ENCODE data around the gene MCF2L2. TPM values are rescaled to one million over a fixed set of nuclear protein-coding genes. Genes with fewer than 3 reads are reported as not detected.

MCF2L2 gene
- total and polyA plus RNA-seq, 7 donors = 0.99 to 5.0 (median 4.0) TPM; not detected in 1

DNA sequence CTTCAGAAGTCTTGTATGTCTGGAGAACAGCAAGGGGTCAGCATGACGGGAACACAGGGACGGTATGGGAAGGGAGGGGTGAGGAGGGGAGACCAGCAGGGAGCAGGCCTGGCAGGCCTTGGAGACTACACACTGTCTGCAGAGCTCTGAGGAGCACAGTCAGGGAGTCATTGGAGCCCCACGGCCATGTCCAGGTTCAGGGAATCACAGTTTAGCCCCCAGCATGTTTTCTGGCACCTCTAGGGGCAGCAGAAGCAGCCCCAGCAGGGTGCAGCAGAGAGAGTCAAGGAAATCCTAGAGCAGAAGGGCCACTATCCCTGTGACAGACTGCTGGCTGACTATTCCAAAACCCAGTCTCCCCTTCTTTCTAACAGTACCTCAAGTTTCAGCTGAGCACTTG lies 269.1 kb downstream of the MCF2L2 start:
- DNase-seq = no peak
- H3K4me1 ChIP-seq = peaks cover 0 to 13% (median 10%) of the 10 kb centered on the region in 4 donors
- H3K9me3 ChIP-seq = no peaks in the 10 kb centered on the region
- WGBS, 2 donors = 81 to 86% methylated on average over 3 of the region's 3 CpGs
- peaks cover 6 to 28% (median 7%) of the 10 kb centered on the region in 3 donors for H3K27me3 ChIP-seq
- no peak overlapping the region for H3K27ac ChIP-seq
- TF ChIP-seq EP300 (IDR thresholded peaks at IDR 0.05) (no peak), POLR2A (IDR thresholded peaks at IDR 0.05) (no peak), CTCF (IDR thresholded peaks at IDR 0.05) (no peak), POLR2AphosphoS5 (IDR thresholded peaks at IDR 0.05) (no peak)
- intact Hi-C loops (cut with DNase I) = no loop called here
- no peak overlapping the region for H3K4me3 ChIP-seq
- no peaks in the 10 kb centered on the region for H3K36me3 ChIP-seq

DNA sequence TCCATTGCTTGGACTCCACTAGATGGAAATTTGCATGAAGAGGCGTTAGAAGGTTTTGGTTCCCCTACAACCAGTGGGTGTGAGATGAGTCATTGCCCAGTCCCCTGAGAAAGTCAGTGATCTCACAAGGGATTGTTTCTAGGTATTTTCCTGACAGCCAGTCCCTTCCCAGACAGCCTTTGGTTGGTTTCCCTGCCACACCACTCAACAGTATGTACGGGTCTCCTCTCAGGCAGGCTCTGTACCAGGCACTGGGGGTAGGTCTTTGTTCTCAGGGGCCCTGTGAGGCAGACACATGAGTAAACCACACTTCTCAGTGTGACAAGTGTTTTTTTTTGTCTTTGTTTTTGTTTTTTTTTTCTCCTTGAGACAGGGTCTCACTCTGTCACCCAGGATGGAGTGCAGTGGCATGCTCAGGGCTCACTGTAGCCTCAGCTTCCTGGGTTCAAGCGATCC lies 269.8 kb downstream of the MCF2L2 start:
- no peak for TF ChIP-seq EP300 (IDR thresholded peaks at IDR 0.05)
- TF ChIP-seq POLR2A (IDR thresholded peaks at IDR 0.05) = no peak
- TF ChIP-seq CTCF (IDR thresholded peaks at IDR 0.05) = no peak
- no peak for TF ChIP-seq POLR2AphosphoS5 (IDR thresholded peaks at IDR 0.05)
- Histone ChIP-seq H3K4me1 (peaks cover 0 to 13% (median 10%) of the 10 kb centered on the region in 4 donors), H3K27me3 (peaks cover 4 to 23% (median 6%) of the 10 kb centered on the region in 3 donors), H3K36me3 (no peaks in the 10 kb centered on the region), H3K9me3 (no peaks in the 10 kb centered on the region), H3K4me3 (no peak overlapping the region), H3K27ac (no peak overlapping the region)
- intact Hi-C loops (cut with DNase I) = no loop called here
- WGBS, 2 donors = 69 to 84% methylated on average over 3 of the region's 3 CpGs
- DNase-seq = no peak

DNA sequence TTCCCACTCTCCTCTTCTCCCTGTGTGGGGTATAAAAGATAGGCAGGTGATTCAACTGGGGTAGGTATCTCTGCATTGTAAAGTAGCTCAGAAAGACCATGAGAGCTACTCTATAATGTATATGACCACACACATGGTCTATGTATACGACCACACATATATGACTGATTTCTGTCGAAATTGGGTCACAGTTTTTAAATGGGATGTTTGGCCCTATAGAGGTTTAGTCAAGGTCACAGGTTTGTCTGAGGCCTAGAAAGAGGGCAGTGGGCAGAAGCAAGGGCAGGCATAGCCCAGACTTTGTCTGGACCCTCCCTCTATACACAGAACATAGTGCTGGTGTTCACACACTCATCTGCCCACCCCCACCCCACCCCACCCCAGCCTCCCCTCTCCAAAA lies 270.3 kb downstream of the MCF2L2 start:
- Histone ChIP-seq H3K9me3 (no peaks in the 10 kb centered on the region), H3K4me1 (peaks cover 0 to 13% (median 10%) of the 10 kb centered on the region in 4 donors), H3K27me3 (peaks cover 0 to 18% (median 6%) of the 10 kb centered on the region in 3 donors), H3K36me3 (no peaks in the 10 kb centered on the region), H3K27ac (no peak overlapping the region), H3K4me3 (no peak overlapping the region)
- DNase-seq = no peak
- 86 to 87% methylated on average over 2 of the region's 2 CpGs for WGBS, 2 donors
- intact Hi-C loops (cut with DNase I) = no loop called here
- TF ChIP-seq CTCF (IDR thresholded peaks at IDR 0.05) (no peak), POLR2A (IDR thresholded peaks at IDR 0.05) (no peak)

DNA sequence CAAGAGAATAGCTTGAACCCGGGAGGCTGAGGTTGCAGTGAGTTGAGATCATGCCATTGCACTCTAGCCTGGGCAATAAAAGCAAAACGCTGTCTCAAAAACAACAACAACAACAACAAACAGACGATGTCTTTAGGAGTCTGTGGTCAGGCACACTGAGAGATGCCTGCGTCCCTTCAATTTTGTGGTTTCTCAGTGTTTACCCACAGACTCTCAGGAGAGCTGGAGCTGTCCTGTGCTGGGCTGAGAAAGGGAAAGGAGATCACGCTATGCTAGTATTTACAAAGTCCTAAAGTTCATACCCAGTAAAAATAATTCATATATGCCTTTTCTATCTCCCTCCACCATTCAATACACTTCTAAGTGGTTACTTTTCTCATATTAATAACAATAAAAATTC lies 272.2 kb downstream of the MCF2L2 start:
- Histone ChIP-seq H3K27me3 (no peaks in the 10 kb centered on the region), H3K4me1 (no peaks in the 10 kb centered on the region), H3K4me3 (no peak overlapping the region), H3K9me3 (no peaks in the 10 kb centered on the region), H3K27ac (no peak overlapping the region), H3K36me3 (no peaks in the 10 kb centered on the region)
- intact Hi-C loops (cut with DNase I) = no loop called here
- no peak for TF ChIP-seq POLR2AphosphoS5 (IDR thresholded peaks at IDR 0.05)
- TF ChIP-seq EP300 (IDR thresholded peaks at IDR 0.05) = no peak
- no peak for TF ChIP-seq POLR2A (IDR thresholded peaks at IDR 0.05)
- TF ChIP-seq CTCF (IDR thresholded peaks at IDR 0.05) = no peak
- DNase-seq = no peak
- WGBS, 2 donors = 82 to 87% methylated on average over 5 of the region's 5 CpGs

DNA sequence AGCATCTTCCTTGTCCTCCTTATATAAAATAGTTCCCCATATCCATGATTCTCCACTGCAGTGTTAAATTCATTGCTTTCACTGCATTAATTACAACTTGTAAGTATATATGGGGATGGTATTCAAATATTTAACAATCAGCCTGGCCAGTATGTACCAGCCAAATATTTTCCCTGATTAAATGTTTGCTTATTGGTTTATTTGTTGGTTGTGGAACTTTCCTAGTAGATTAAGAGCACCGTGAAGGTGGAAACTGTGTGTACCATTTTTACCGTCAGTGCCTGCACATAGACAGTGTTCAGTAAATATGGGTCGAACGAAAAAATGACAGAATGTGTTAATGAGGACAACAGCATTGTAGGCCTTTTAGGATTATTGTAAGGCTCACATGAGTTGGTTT lies 272.9 kb downstream of the MCF2L2 start:
- Histone ChIP-seq H3K27me3 (no peaks in the 10 kb centered on the region), H3K4me3 (no peak overlapping the region), H3K27ac (no peak overlapping the region), H3K4me1 (no peaks in the 10 kb centered on the region), H3K36me3 (no peaks in the 10 kb centered on the region), H3K9me3 (no peaks in the 10 kb centered on the region)
- intact Hi-C loops (cut with DNase I) = no loop called here
- WGBS, 2 donors = 85 to 91% methylated on average over 4 of the region's 4 CpGs
- no peak for DNase-seq
- TF ChIP-seq EP300 (IDR thresholded peaks at IDR 0.05) (no peak), CTCF (IDR thresholded peaks at IDR 0.05) (no peak), POLR2AphosphoS5 (IDR thresholded peaks at IDR 0.05) (no peak), POLR2A (IDR thresholded peaks at IDR 0.05) (no peak)
